Measurements from ENCODE around the gene COL27A1.
A peak's percentile ranks its signal among the peaks of the same experiment; 100 is the strongest.

Gene COL27A1

DNA sequence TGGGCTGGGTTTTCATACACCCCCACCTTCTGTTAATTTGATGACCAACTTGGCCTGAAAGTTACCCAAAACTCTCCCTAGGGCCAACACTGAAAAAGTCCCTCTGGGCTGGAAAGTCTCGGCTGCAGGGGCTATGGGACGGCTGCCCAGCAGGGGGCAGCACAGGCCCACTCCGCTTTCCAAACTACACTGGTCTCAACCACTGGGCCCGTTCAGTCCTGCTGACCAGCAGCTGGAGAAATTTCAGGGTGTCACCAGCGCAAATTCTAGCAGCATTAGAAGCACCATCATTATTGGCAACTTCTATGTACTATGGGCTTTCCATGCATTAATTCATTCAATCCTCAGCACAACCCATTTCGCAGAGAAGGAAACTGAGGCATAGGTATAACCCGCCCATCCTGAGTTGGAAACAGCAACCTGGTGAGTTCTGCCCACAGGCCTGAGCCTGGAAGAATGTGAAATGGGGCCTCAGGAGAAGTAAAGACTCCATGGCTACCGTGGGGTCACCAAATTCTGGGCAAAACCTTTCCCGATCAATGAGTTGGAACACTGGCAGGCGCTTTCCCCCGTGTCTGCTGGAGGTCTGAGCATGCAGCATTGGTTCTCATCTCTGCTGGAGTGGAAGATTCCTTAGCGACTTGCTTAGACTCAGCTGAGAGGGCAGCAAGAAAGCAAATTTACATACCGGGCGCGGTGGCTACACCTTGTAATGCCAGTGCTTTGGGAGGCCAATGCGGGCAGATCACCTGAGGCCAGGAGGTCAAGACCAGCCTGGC, 184.0 kb downstream of the COL27A1 start:
- no peak overlapping the region for H3K27ac ChIP-seq
- no peak for TF ChIP-seq ZFX (IDR thresholded peaks at IDR 0.05)
- TF ChIP-seq, protein P1, sequence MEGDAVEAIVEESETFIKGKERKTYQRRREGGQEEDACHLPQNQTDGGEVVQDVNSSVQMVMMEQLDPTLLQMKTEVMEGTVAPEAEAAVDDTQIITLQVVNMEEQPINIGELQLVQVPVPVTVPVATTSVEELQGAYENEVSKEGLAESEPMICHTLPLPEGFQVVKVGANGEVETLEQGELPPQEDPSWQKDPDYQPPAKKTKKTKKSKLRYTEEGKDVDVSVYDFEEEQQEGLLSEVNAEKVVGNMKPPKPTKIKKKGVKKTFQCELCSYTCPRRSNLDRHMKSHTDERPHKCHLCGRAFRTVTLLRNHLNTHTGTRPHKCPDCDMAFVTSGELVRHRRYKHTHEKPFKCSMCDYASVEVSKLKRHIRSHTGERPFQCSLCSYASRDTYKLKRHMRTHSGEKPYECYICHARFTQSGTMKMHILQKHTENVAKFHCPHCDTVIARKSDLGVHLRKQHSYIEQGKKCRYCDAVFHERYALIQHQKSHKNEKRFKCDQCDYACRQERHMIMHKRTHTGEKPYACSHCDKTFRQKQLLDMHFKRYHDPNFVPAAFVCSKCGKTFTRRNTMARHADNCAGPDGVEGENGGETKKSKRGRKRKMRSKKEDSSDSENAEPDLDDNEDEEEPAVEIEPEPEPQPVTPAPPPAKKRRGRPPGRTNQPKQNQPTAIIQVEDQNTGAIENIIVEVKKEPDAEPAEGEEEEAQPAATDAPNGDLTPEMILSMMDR (conservative IDR thresholded peaks at IDR 0.05) = peak; percentile 93

DNA sequence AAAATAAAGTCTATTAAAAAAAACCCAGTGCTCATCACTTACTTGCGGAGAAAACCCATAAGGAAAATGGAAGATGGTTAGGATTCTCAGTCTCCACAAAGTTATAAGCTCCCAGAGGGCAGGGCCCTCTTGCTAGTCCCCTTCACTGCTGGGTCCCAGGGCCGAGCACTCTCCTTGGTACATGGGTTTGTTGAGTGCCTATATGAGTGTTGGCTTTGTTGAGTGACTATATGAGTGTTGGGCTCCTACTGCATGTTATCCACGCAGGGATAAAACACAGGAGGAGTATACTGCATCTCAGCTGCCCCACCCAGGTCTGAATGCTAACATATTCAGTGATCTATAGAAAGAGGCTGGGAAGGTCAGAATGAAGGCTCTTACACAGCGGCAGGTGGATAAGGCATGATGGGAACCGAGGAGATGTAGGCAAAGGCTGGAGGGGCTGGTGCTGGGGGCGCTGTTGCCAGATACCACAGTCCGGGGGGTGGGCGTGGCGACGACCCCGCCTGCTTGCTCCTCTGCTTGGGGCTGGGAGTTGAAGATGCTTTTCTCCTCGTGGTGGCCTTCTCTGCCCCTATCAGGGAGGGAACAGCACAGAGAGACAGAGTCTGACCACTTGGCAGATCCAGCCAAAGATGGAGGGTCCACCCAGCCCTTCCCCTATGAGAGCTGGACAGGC, 186.0 kb downstream of the COL27A1 start:
- H3K27ac ChIP-seq = no peak overlapping the region
- TF ChIP-seq, protein P1 (conservative IDR thresholded peaks at IDR 0.05) = no peak
- TF ChIP-seq ZFX (IDR thresholded peaks at IDR 0.05) = no peak

DNA sequence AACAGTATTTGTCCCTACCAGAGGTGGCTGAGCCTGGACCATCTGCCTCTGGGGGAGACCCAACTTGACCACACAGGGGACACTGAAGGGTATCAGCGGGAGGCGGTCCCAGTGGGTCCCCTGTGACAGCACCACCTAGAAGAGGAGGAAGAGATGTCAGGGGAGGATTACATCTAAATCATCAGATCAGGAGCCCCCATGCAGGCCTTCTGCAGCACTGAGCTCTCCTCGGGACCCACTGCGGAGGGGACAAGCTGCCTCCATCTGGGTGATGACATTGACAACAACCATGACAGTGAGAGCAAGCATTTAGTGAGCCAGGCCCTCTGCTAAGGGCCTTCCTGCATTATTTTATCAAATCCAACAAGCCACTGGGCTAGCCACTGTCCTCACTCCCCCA, 186.7 kb downstream of the COL27A1 start:
- no peak overlapping the region for H3K27ac ChIP-seq
- TF ChIP-seq ZFX (IDR thresholded peaks at IDR 0.05) = no peak
- TF ChIP-seq, protein P1 (conservative IDR thresholded peaks at IDR 0.05) = no peak

DNA sequence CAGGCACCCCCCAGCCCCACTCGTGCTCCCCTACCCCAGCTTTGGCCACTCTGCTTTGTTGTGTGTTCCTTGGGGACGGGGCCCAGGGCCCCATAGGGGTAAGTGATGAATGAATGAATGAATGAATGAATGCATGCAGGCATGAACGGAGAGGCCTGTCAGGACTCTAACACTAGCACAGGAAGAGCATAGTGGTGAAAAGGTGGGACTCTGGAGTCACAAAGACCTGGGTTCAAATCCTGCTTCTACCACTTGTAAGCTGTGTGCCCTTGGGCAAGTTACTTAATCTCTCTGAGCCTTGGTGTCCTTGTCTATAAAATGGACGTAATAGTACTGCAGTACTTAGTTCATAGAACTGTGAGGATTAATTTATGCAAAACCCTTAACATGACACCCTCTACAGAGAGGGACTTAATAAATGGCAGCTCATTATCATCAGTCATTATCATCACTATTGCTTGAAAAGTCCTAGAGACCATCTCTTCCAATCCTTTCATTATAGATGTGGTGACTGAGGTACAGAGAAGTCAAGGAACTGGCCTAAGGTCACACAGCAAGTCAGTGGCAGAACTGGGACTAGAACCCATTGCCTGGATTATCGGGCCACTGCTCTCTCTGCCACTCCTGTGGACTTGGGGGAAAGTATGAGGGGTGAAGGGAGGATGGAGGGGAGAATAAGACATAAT, 187.6 kb downstream of the COL27A1 start:
- no peak overlapping the region for H3K27ac ChIP-seq
- TF ChIP-seq ZFX (IDR thresholded peaks at IDR 0.05) = no peak
- TF ChIP-seq, protein P1 (conservative IDR thresholded peaks at IDR 0.05) = no peak

DNA sequence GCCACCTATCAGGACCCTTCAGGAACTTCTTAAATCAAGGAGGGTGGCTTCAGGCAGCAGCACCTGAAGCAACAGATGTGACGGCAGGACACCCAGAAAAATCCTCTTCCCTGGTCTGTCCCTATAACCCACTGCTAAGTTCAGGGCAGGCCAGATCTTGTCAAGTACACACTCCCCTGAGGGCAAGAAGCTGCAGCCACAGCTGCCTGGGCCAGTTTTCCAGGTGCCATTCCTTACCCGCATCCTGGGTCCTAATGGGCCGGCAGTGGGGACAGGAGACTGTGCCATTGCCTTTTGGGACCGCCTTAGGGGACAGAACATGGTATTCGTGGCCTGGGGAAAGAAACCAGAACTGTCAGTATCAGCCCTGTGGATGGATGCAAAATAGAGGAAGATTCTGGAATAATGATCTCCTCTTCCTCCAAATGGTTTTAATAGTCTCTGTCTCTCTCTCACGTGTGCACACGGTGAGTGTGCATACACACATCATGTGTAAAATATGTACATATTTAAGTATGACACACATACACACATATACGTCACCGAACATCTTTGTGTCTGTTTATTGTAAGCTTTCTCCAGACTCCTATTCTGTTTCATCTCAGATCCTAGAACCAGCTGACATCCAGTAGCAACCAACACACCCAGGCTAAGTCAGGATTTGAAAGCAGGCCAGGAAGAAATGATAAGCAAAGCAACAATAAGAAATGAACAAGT, 188.3 kb downstream of the COL27A1 start:
- H3K27ac ChIP-seq = no peak overlapping the region
- TF ChIP-seq ZFX (IDR thresholded peaks at IDR 0.05) = no peak
- TF ChIP-seq, protein P1 (conservative IDR thresholded peaks at IDR 0.05) = no peak

DNA sequence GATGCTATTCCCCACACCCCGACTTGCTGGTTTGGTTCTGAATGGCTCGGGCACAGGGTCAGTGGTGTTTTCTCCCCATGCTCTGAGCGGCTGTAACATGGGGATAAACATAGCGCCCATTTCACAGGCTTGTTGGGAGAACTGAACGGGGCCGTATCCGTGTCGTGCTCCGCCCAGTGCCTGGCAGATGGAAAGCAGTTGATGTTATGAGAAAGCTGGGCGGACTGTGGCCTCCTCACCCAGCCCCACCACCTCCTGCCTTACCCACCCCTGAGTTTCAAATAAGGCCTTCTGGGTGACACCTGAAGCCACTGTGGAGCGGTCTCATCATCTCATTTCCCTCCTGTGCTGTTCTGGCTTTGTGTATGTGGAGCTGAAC, 188.8 kb downstream of the COL27A1 start:
- H3K27ac ChIP-seq = no peak overlapping the region
- TF ChIP-seq ZFX (IDR thresholded peaks at IDR 0.05) = no peak
- TF ChIP-seq, protein P1 (conservative IDR thresholded peaks at IDR 0.05) = no peak

All from C4-2B (cell line).